Measurements from ENCODE around the gene SREBF2.

Gene SREBF2

GRCh38 chr22:41876675-41877074 is 43.8 kb downstream of the SREBF2 start:
- no peak for DNase-seq (ENCODE audit: low read depth)

DNA sequence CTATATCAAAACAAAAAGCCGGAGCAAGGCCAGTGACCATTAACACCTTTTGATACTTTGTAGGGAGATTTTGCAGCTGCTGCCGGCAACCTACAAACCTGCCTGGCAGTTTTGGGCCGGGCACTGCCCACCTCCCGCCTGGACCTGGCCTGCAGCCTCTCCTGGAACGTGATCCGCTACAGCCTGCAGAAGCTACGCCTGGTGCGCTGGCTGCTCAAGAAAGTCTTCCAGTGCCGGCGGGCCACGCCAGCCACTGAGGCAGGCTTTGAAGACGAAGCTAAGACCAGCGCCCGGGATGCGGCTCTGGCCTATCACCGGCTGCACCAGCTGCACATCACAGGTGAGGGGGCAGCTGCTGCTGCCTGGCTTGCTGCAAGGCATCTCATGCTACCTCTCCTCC is 47.7 kb downstream of the SREBF2 start:
- no peak for DNase-seq (ENCODE audit: low read depth)

DNA sequence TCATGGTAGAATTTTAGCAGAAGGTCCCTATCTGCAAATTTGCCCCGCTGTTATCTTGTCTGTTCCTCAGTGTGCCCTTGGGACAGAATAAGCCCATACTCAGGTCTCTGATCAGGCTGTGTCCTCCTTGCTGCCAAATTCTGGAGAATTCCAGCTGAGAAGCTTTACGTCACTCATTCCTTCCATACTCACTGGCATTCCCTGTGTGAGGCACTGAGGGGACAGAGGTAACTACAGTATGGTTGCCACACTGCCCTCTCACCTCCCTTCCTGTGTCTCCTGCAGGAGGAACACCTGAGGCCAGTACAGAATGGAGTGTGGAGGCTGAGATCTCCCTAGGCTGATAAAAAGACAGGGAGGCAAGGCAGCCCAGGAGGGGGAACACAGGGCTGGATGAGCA is 50.5 kb downstream of the SREBF2 start:
- no peak for DNase-seq (ENCODE audit: low read depth)

DNA sequence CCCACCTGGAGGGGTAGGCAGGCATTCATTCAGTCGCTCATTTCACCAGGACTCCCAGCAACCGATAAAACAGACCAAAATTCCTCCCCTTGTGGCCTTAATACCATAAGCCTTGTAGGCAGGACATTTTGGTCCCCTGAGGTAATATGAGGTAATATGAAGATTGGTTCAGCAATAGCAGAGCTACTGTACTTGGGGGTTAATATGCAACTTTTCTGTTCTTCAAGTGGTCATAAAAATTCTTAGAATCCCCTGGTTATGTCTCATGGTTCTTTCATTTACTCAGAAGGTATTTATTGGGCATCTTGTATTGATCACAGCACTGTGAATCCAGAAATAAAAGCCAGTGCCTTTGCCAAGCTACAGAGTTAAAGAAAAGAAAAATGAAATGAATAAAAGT is 52.2 kb downstream of the SREBF2 start:
- DNase-seq (ENCODE audit: low read depth) = no peak

- DNase-seq (ENCODE audit: low read depth) = no peak
Observed at GRCh38 chr22:41885516-41885915, 52.6 kb downstream of the SREBF2 start.

DNA sequence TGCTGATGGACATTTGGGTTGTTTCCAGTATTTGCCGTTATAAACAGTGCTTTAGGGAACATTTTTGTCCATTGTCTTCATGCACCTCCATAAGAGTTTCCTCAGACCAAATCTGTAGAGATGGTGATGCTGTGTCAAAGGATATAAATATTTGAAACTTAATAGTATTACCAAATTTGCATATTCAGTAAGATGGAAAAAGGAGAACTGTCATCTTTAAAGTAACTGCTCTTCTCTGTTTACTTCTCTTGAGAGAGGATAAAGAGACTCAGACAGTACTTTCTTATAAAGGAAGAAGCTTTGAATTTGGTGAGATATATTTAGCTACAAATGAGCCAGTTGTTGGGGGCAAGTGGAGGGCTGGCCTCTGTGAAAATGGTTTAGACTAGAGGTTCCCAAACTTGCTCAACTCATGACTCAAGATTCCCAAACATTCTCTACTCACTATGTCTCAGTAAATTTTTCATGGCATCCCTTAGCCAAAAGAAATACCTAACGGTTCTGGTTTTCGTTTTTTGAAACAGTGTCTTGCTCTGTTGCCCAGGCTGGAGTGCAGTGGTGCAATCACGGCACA is 55.8 kb downstream of the SREBF2 start:
- no peak for DNase-seq (ENCODE audit: low read depth)

GRCh38 chr22:41891407-41891806 is 58.5 kb downstream of the SREBF2 start:
- no peak for DNase-seq (ENCODE audit: low read depth)

GRCh38 chr22:41892721-41893120 is 59.8 kb downstream of the SREBF2 start:
- no peak for DNase-seq (ENCODE audit: low read depth)

GRCh38 chr22:41893591-41894375 is 60.9 kb downstream of the SREBF2 start:
- no peak for DNase-seq (ENCODE audit: low read depth)

GRCh38 chr22:41898645-41899044 is 65.7 kb downstream of the SREBF2 start:
- no peak for DNase-seq (ENCODE audit: low read depth)

GRCh38 chr22:41899110-41899509 is 66.2 kb downstream of the SREBF2 start:
- no peak for DNase-seq (ENCODE audit: low read depth)

- no peak for DNase-seq (ENCODE audit: low read depth)
Observed at GRCh38 chr22:41899992-41900651, 67.2 kb downstream of the SREBF2 start.

DNA sequence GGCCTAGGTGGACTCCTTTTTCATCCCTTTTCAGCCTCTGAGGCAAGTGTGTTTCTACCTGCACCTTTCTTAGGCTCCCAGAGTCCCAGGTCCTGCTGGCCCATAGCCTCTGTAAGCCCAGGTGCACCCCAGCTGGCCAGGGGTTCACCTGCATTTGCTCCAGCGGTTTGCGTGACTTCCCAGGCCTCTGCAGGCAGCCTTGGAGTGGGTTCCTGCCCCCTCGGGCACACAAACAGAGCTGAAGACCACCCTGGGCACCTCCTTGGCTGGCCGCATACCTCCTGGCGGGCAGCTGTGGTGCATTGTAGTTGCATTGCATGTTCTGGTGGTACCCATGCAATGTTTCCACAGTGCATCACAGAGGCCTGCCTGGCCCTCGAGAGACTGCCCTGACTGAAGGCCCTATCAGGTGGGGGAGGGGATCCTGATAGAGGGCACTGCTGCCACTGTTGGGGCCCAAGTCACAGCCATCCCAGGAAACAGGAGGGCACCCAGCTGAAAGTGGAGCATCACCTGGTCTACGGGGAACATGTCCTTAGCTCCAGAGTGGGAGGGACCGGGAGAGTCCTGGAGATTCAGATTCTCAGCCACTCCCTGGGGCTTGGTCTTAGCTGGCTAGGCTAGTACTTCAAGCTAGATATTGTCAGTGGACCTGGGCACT is 67.9 kb downstream of the SREBF2 start:
- DNase-seq (ENCODE audit: low read depth) = no peak

- DNase-seq (ENCODE audit: low read depth) = no peak
Observed at GRCh38 chr22:41902016-41902415, 69.1 kb downstream of the SREBF2 start.

GRCh38 chr22:41902932-41903421 is 70.1 kb downstream of the SREBF2 start:
- DNase-seq (ENCODE audit: low read depth) = no peak

- DNase-seq (ENCODE audit: low read depth) = no peak
Observed at GRCh38 chr22:41904450-41905410, 71.8 kb downstream of the SREBF2 start.

DNA sequence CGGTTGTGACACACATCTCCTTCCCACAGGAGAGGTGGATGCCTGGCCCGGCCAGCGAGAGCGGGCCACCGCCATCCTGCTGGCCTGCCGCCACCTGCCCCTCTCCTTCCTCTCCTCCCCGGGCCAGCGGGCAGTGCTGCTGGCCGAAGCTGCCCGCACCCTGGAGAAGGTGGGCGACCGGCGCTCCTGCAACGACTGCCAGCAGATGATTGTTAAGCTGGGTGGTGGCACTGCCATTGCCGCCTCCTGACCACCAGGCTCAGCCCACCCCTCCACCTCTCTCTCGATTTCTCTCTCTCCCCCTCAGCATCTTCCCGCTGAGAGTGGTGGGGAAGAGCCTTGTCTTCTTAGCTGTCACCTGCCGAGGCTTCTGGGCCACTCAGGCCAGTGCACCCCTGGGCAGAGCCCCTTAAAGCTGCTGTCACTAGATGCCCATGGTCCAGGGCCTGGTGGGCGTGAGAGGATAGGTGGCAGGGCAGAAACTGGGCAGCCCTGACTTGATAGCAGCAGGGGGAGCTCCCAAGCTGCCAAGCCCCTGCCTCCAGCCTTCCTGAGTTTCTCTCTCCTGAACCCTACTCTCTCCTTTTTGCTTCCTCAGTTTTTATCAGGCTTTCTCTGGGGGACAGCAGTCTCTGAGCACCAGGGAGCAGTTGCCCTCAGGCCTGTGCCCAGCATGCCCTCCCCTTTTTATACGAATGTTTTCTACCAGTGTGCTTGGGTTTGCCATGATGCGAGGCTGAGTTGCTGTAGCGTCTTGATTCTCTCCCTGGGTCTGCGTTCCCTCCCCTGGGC is 72.7 kb downstream of the SREBF2 start:
- DNase-seq (ENCODE audit: low read depth) = no peak

- no peak for DNase-seq (ENCODE audit: low read depth)
Observed at GRCh38 chr22:41906822-41907221, 73.9 kb downstream of the SREBF2 start.

DNA sequence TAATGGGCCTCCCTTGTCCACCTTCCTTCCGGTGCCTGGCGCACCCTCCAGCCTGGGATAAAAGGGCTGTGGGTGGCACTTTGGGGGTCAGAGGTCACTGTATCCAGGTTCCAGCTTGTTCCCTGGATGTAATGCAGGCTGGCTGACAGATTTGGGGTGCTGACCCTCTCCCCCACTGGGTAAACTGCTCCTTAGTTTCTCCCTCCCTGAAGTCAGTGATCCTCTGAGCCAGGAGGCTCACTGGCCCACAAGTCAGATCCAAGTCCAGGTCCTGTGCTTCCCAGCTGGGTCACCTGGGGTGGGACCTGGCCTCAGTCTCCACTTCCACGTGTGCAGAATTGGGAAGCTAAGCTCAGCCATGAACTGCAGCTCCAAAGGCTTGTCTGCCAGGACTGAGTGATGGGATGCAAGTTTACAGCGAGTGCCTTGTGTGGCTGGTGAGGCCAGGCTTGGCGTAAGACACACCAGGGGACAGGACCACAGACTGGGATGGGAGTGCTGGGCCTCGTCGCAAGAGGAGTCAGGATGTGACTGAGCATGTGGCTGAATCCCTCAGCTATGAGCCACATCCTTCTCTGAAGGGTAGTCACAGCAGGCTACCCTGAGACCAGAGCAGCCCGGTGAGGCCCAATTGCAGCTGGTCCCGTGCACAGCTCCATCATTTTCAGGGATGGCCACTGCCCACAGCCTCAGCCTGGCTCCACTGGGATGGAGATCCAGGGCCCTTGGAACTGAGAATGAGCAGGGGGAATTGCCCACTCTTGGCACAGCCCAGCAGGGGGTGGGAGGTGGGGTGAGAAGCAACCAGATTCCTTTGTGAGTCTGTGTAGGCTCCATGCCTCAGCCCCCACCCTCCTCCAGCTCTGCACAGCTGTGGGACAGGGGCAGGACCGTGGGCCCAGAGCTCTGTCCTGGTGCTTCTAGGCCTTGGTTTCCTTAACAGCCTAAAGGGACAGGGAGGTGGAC is 74.8 kb downstream of the SREBF2 start:
- no peak for DNase-seq (ENCODE audit: low read depth)
